NCI-H774 (cell line): ENCODE results near the gene MACROD2.

Experiments
- DNase-seq: peaks from one replicate; lab custom pipeline; 2025; lab: John Stamatoyannopoulos, UW

MACROD2 gene

DNA sequence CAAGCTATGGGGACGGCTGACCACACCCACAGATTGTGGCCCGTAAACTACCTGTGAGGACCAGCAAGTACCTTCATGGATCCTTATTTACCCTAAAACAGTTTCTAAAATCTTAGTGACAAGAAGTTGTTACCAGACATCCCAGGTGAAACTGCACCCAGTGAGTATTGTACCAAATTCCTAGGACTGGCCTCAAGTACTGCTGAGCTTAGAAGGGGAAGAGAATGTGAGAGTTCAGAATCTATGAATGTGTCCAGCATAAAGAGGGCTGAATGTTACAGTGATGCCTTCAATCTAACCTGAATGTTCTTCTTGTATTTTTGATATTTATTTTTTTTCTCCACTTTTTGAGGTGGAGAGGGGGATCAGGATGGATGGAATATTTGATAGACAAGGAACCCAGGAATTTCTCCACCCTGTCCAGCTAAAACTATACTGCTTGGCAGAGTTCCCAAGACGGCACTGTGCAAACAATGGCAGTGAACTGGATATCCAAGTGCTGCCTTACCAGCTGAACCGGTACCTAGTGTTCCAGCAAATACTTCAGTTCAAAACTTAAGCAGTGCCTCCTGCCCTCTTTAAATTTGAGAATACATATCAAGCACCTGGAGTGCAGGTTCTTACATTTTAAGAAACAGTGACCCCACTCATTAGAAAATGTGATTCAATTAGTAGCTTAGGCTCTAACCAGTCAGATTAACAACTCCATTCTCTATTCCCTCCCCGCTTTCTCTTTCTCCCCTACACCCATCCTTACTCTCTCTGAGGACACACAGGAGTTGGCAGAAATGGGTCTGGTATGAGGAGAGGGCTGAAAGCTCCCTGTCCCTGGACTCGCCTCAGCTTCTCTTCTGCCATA is 769.4 kb downstream of the MACROD2 start:
- DNase-seq = no peak

DNA sequence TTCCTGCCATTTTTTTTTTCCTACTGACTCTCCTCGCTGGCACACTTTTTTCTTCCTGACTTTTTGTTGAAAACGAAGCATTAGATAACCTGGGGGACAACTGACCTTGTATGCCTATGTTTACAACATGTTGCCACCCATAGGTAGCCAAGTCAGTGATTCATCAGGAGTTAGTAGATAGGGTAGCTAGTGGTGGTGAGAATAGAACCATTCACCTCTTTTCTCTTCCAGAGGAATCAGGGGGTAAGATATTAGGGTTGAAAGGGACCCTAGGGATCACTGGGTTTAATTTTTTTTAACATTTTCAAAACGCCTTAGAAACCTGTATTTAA is 770.0 kb downstream of the MACROD2 start:
- no peak for DNase-seq

DNA sequence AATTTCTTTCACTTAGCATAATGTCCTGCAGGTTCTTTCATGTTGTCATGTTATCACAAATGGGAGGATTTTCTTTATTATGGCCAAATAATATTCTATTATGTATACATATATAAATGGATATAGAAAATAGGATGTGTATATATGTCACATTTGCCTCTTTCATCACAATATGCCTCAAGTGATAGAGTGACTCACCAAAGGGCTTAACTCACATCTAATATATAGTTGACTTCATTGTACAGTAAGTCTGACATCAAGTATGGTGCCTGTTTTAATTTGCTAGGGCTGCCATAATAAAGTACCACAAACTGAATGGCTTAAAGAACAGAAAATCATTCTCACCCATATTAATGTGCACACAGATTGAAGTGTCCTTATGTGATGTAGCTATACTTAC is 778.2 kb downstream of the MACROD2 start:
- no peak for DNase-seq

DNA sequence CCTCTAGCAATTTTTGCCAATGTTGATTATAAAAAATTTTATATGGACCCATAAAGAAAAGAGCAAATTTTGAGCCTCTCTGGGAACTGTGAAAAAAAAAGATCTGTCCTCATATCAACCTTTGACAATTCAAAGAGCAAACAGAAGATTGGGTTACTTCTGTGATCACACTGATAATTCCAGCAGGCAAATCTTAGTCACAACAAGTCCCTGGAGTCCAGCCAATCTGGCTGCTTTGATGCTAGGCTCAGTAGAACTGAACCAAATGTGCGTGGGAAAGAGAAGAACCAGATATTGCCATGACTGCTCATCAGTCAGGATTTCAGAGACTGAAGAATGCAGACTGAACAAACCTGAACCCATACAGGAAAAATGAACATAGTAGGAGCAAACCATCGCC is 780.5 kb downstream of the MACROD2 start:
- DNase-seq = no peak

DNA sequence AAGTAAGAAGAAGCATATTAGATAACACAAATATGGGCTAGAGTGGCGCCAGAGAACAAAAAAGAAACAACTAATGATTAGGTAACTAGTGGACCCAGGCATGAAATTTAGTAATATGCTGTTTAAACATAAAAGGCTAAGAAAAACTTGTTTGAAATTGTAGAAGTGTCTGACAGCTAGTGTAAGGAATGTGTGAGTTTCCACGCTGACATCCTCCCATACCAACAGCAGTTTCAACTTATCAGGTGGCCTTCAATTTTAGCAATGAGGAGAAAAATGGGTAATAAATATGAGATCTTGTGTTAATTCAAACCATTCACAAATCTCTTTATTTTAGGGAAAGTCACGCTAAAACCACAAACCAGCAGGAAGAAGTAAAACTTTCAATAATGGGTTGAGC is 782.3 kb downstream of the MACROD2 start:
- no peak for DNase-seq

DNA sequence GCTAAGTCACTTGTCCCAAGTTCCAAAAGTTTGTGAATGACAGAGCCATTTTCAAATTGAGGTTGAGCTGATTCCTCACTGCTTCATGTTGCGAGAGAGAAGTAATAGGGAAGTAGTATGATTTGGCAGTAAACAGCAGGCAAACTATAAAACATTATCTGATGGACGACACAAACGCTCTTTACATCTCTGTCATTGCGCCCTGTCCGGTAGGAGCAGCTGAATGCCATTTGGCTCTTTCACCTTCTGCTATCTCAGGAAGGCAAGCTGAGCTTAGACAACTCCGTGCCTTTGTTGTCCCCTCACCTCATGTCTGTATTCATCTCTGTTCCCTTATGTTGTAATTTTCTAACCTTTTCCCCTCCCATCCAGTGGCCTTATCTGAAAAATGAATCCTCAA is 782.8 kb downstream of the MACROD2 start:
- DNase-seq = no peak

DNA sequence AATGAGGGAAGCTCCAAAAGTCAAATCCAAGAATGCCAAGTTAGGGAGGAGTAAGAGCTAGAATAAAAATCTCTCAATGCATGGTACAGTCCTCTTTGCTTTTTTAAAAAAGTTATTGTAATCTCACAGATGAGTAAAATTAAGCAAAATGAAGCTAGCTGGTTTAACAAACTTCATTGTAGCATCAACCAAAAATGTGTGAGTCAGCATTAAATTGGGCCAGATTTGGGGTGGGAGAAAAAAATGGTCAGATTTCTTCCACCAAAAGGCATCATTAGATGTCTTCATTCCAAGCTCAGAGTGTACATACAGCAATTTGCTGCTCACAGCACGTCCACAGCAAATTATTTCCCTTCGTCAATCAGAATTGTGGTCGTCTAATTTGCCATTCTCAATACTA is 783.6 kb downstream of the MACROD2 start:
- no peak for DNase-seq

DNA sequence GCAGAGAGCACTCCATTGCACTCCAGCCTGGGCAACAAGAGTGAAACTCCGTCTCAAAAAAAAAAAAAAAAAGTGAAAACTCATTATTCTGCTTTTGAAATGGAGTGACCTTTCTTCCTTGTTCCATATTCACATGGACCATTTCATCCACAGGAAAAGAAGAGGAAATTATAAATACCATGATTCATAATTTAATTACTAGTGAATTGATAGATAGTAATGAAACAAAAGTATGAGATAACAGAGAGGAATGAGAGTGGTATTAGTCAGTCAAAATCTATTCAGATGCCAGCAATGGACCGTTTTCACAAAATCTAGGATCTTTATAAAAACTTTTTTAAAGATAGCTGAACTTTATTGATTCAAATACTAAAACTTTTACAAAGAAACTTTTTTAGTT is 785.2 kb downstream of the MACROD2 start:
- DNase-seq = no peak

DNA sequence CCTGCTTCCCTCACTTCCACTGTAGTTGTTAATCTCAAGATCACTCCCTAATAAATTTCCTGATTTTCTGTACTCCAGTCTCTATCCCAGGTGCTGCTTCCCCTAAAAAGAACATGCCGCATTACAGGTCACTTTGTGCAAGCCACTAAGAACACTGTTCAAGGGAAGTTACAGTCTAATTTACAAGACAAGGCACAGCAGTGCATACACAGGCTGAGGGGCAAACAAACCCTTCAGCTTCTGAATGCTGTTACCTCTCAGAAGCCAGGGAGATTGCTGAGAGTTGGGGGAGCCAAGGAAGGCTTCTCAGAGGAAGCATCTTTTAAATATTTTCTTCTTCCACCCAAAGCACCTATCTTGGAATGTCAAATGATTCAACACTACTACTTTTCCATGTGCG is 787.4 kb downstream of the MACROD2 start:
- DNase-seq = no peak

DNA sequence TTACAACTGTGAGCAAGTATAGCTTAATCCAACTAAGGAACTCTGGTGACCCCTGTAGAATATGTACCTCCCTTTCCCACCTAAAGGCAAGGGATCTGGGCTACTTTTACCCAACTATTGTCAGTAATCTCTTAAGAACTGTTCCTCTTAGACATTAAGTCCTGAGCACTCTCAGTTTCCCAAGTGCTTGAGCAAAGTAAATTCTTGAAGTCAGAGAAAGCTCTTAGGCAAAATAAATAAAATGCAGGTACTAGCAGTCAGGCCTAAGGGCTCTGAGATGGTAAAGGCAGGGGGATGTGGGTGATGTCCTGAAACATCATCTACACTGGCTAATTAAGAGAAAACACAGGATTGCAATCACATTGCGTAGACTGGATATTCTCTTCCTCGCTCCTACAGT is 788.5 kb downstream of the MACROD2 start:
- no peak for DNase-seq

DNA sequence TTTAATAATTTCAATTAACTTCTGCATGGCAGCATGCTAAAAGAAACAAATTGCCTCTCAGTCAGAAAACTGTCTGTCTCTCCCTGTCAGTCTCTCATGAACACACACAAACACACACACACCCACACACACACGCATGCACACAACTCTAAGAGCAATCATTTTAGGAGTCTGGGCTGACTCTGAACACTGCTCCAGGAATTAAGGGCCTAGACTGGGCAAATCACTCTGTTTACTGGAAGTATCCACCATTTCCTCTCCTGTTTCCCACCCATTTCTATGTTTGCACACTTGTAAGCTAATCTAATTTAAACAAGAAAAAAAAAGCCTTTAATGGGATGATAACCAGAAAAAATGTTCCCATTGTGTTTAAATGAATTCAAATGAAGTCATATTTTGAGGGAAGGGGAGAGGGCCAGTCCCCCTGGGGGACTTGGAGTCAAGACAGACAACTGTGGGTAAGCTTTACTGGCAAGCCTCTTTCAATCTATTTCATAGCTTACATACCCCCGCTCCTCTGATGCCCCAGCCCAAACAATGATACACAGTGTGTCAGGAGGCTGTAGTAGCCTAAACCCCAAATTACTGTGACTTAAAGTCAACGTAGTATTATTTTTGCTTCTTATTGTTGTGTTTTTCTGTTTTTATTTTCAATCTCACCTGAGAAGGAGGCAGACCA is 789.9 kb downstream of the MACROD2 start:
- no peak for DNase-seq

DNA sequence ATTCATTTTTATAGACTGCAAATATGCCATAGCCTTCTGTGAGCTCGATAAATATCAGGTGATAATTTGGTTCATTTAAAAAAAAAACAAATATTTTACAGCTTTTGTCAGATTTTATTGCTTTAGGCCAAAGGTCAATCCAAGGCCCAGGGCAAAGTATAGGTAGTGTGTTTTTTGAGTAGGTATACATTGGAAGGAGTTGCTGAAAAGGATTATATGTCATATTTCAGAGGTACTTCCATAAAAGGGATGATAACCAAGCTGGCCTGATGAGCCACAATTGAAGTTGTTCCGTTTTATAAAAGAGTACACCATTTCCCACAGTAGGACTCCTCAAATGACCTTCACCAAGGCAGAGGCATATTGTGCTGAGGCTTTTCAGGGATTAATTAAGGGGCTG is 794.9 kb downstream of the MACROD2 start:
- no peak for DNase-seq

DNA sequence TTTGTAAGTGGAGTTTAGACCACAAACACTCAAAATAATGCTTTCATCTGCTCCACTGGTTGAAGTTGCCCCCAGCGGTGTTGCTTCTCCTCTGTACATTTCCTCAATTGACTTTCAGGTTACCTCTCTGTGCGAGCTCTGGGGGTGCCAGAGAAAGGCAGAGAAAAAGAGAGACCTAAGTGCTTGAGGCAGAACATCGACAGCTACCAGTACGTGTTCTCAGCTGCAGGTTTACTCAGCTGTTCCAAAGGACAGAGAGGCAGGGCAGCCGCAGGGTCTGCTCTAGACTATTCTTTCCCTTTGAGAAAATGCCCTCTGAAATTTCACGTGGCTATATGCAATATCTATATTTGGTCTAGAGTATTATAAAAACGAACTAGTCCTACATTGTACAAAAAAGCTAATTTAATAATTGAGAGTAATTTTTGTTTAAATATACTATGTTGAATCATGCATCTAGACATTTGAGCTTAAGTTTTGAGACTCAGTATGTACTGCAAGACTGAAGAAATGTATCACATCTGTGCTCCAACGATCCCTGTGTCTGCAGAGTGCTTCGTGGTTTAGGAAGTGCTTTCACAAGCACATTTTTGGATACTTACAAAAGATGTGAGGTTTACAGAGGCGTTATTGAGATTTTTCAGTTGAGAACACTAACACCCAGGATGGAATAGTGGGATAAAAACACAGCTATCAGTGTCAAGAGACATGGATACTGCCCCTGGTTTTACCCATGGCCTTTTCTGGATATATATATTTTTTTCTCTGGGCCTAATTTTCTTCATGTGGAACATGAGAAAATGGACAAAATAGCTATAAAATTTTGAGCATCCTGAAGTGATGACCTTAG is 795.7 kb downstream of the MACROD2 start:
- peak; percentile 33 for DNase-seq

DNA sequence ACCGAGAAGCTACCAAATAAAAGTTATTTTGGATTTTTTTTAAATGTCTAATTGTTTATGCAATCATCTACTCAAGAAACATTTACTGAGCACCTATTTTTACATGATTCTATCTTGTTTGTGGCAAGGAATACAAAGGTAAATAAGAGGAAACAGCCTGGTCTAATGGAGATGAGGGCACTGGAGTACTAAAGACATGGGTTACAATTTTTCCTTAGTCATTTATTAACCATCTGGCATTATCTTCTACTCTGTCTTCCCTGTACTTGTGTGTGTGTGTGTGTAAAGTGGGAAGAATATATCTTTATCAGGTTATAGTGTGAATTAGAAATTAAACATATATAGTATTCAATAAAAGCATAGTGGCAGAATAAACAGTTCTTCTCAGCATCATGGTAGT is 797.6 kb downstream of the MACROD2 start:
- DNase-seq = no peak

DNA sequence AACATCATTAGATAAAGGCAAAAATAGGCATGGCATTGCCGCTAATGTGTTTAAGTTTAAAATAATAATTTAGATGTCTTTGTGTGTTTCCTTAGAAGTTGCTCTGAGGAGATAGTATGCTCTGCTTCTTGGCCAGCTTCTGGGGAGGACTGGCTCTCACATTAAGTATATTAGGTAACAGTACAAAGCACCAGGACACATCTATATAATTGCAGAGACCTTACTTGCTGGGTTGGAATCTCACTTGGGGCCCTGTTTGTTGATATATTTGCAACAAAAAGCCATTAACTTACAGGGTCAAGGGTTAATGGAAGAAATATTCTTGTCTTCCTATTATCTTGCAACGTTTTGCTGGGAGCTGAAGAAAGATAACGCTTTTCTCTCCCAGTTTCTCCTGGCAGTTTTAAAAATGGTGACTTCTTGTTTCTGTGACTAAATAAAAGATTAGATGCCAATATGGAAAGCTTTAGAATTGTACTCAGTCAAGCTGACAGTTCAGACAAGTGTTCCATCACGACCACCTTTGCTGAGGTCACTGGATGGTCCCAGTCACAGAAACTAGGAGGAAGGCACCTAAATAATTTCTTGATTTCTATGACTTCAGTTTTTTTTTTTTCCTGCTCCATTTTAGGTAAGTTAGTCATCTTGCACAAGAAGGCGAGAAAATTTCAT is 804.4 kb downstream of the MACROD2 start:
- DNase-seq = no peak

DNA sequence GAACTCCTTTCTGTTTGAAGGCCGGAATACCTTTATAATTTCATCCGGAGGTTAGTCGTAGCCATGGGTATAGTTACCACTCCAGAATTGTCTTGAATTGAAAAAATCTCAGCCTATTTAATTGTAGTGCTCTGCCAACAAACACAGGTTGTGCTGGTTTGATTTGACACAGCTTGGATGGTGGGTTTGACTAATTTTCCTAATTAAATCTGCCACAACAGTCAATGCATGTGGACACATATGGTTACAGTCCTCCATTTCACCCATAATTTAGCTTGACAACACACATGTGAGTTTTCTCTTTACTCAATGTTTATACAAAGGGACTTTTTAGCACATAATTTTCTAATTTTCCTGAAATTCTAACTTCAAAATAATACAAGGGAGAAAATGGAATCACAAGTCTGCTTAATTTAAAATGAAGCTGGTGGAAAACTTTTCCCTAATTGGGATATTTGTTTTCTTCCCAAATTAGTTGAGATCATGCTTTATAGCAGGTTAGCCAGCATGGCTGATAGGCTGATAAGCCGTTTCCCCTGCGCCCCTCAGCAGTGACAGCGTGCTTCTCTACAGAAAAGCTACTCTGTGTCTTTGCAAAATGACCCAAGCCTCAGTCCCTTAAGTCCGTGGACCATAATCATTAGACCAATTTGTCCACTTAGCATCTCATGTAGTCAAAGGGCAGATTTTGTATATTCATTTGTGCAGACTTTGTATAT is 805.5 kb downstream of the MACROD2 start:
- no peak for DNase-seq

DNA sequence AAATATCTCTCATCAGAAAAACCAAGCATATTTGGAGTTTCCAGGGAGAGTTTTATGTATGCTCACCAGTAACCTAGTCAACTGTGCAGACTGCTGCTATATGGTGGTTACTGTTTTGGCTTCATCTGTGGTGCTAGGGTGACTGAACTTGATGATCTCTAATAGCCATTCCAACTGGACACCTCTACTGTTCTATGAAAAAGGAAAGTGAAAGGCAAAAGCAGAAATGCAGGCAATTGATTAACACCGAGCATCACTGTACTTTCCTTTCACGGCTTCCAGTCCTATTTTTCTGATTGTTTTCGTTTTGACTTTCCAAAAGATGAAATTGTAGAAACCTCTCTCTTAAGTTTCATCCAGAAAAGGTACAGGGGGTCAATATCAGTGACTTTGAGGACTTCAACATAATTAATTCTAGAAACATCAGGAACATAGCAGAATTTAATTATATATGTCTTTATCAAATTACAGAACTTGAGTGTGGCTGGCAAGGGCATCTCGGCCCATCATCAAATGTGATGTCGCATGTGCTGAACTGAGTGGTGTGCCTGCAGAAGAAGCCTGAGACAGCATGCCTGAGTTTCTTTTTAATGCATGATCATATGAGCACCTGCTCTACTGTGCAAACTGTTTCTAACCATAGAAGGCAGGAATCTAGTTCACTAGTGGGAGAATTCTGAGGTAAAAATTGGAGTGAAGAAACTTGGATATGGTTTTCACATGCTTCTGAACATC is 806.4 kb downstream of the MACROD2 start:
- no peak for DNase-seq

DNA sequence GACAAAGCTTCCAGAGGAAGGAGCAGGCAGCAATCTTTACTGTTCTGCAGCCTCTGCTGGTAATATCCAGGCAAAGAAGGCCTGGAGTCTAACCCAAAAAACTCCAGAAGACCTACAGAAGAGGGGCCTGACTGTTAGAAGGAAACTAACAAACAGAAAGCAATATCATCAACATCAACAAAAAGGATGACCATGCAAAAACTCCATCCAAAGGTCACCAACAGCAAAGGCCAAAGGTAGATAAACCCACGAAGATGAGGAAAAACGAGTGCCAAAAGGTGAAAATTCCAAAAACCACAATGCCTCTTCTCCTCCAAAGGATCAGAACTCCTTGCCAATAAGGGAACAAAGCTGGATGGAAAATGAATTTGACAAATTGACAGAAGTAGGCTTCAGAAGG is 811.9 kb downstream of the MACROD2 start:
- no peak for DNase-seq

DNA sequence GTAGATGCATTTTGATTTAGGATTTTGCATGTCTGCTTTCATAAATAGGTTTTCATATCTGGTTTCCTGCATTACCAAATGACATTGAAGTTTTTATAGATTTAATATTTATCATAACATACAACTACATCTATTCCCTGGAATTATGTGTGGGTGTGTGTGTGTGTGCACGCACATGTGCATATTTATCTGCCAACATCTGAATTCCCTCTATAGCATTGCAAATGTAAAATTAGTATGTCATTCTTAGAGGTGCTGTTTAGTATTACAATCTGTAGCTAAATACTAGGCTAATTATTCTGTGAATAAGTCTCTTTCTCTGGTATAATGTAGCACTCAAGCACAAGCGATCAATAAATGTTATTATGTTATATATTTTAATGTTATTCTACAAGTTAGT is 820.0 kb downstream of the MACROD2 start:
- DNase-seq = no peak

DNA sequence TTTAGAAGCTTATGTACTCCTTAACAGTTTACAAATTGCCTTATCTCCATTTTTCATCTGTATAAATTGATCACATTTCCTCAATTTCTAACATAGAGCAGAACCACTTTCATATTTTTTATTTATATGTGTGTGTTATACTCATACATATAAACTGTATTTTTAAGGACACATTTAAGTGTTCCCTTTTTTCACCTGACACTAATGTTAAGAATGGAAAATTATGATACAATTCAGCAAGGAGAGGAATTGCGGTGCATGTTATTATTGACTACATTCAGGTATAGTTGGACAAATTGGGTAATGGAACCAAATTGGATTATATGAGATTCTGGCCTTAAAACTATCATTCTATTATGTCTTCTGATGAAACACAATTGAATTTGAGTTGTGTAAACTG is 821.2 kb downstream of the MACROD2 start:
- DNase-seq = no peak

DNA sequence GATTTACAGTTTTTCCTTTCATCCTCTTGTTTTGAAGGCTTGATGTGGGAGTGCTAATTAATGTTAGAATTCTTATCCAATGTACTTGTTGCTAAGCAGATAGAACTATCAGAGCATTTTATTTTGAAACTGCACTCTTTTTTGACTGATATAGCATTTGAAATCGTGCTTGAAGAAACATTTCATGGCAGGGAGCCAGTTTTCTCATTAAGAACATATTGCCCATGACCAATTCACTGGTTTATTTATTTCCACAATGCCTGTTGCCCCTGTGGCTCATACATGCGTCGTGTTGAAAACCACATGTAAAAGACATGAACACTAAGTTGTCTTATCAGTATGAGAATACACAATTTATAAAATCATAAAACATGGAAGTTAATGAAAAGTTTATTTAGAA is 821.8 kb downstream of the MACROD2 start:
- no peak for DNase-seq
